ENCODE data around the gene CMTM6.

DNA sequence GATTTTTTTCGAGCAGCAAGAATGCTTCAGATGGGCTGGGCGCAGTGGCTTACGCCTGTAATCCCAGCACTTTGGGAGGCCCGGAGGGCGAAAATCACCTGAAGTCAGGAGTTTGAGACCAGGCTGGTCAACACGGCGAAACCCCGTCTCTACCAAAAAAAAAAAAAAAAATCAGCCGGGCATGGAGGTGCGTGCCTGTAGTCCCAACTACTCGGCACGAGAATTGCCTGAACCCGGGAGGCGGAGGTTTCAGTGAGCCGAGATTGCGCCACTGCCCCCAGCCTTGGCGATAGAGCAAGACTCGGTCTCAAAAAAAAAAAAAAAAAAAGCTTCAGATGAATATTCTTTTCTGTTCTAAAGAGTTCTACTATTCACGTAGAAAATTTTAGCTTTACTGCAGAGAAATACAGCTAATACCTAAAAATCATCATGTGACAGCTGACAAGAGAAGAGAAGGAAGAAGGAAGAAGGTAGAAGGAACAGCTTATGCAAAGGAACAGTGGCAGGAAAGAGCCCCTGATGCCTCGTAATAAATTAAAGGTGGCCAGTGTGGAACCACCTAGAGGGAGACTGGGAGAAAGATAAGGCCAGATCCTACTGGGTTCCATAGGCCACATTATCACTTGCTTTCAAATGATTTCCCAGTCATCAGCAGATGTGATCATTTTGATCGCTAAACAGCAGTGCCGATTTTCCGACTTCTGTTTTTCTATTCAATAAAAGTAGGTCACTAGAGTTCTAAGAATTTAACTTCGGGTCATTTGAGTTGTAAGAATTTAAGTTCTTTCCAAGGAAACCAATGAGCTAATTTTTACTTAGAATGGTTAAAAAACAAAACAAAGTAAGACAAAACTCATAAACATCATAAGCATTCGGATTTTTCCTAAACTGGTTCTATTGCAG is 1.5 kb downstream of the CMTM6 start:
- TF ChIP-seq ZNF331 (CRISPR knock-in tag; IDR thresholded peaks at IDR 0.05) (no peak), KLF9 (CRISPR knock-in tag; IDR thresholded peaks at IDR 0.05; ENCODE audit: low read depth) (no peak)
